SK-N-SH (cell line): ENCODE data around the gene RPL18.

ENCODE experiments used
- CTCF ChIP-seq: fragments of 200-600 bp; sonication (generic); IDR thresholded peaks from 2 replicates; pipeline ENCODE4 v1.6.1; 2017; ENCODE audit warnings: antibody characterized with exemption, mild to moderate bottlenecking, moderate library complexity
- FOXM1 ChIP-seq: IDR thresholded peaks from 2 replicates; pipeline ENCODE4 v1.4.0; 2012; ENCODE audit warnings: low read depth, mild to moderate bottlenecking
- JUND ChIP-seq: IDR thresholded peaks from 2 replicates; pipeline ENCODE4 v1.4.0; 2012
- NFIC ChIP-seq: IDR thresholded peaks from 2 replicates; pipeline ENCODE4 v1.4.0; 2012; ENCODE audit warnings: borderline replicate concordance
- YY1 ChIP-seq: IDR thresholded peaks from 2 replicates; pipeline ENCODE4 v1.4.0; 2012; ENCODE audit warnings: low read depth, mild to moderate bottlenecking

DNA sequence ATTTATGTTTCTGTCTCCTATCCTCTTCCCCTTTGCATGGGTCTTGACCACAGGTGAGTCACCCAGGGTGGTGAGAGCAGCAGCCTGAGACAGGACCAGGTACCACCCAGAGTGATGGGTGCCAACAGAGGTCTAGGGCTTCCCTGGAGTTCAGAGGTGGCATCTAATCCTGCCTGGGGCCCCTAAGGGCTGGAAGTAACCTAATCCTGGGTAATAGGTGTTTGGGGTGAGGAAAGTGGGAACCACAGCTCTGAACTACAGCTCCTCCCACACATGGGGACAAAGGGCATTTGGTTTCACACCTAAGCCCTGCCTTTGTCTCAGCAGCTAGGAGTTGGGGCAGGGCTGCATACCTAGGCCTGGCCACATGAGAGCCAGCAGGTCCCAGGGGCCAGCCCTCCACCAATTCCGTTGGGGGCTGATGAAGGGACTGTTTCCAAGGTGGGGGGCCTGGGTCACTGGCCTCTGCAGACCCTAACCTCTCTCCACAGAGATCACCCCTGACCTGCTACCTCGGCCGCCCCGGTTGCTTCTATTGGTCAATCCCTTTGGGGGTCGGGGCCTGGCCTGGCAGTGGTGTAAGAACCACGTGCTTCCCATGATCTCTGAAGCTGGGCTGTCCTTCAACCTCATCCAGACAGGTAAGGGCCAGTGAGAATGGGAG lies 8.4 kb upstream of the RPL18 start:
- TF ChIP-seq YY1: no peak
- no peak for TF ChIP-seq CTCF
- no peak for TF ChIP-seq JUND
- no peak for TF ChIP-seq FOXM1
- no peak for TF ChIP-seq NFIC
